Neural progenitor cell (in vitro differentiated cells): Measurements from ENCODE around the gene NFIA.

Experiments used
- CTCF ChIP-seq: fragments of 200-600 bp; sonication (generic); IDR thresholded peaks from 2 replicates; pipeline ENCODE4 v1.5.1; 2017; ENCODE audit warnings: antibody characterized with exemption, mild to moderate bottlenecking
- EZH2 ChIP-seq: fragments of 200-600 bp; sonication (generic); IDR thresholded peaks from 2 replicates; pipeline ENCODE4 v1.6.1; 2017; ENCODE audit warnings: antibody characterized with exemption, mild to moderate bottlenecking, moderate library complexity
- EZH2phosphoT487 ChIP-seq: fragments of 200-600 bp; sonication (generic); IDR thresholded peaks from 2 replicates; pipeline ENCODE4 v1.6.1; 2017; ENCODE audit warnings: antibody characterized with exemption

- TF ChIP-seq CTCF = no peak
- TF ChIP-seq EZH2 = no peak
- no peak for TF ChIP-seq EZH2phosphoT487
These were observed 27.8 kb upstream of the NFIA start for GRCh38 chr1:61054601-61054993.
